ENCODE results near the gene CEP41.

CEP41 gene

GRCh38 chr7:130367836-130368746 is 72.7 kb downstream of the CEP41 start:
- no peak for TF ChIP-seq GATA2 (IDR thresholded peaks at IDR 0.05; ENCODE audit: low read depth, low read length)

GRCh38 chr7:130367088-130367755 is 73.6 kb downstream of the CEP41 start:
- TF ChIP-seq GATA2 (IDR thresholded peaks at IDR 0.05; ENCODE audit: low read depth, low read length) (no peak), GATA3 (IDR thresholded peaks at IDR 0.05; ENCODE audit: low read depth, low read length) (no peak)

- TF ChIP-seq GATA2 (IDR thresholded peaks at IDR 0.05; ENCODE audit: low read depth, low read length) (no peak), GATA3 (IDR thresholded peaks at IDR 0.05; ENCODE audit: low read depth, low read length) (no peak)
Observed at GRCh38 chr7:130366564-130366963, 74.3 kb downstream of the CEP41 start.

- TF ChIP-seq GATA3 (IDR thresholded peaks at IDR 0.05; ENCODE audit: low read depth, low read length) = no peak
- peak; percentile 58; the same call in 1 of the 2 replicates for TF ChIP-seq GATA2 (IDR thresholded peaks at IDR 0.05; ENCODE audit: low read depth, low read length)
Observed at GRCh38 chr7:130365511-130366441, 75.0 kb downstream of the CEP41 start.

GRCh38 chr7:130365088-130365487 is 75.7 kb downstream of the CEP41 start:
- TF ChIP-seq GATA3 (IDR thresholded peaks at IDR 0.05; ENCODE audit: low read depth, low read length) (no peak), GATA2 (IDR thresholded peaks at IDR 0.05; ENCODE audit: low read depth, low read length) (no peak)

GRCh38 chr7:130364451-130364850 is 76.4 kb downstream of the CEP41 start:
- TF ChIP-seq GATA3 (IDR thresholded peaks at IDR 0.05; ENCODE audit: low read depth, low read length) (no peak), GATA2 (IDR thresholded peaks at IDR 0.05; ENCODE audit: low read depth, low read length) (no peak)

- TF ChIP-seq GATA3 (IDR thresholded peaks at IDR 0.05; ENCODE audit: low read depth, low read length) (no peak), GATA2 (IDR thresholded peaks at IDR 0.05; ENCODE audit: low read depth, low read length) (no peak)
Observed at GRCh38 chr7:130363026-130363847, 77.6 kb downstream of the CEP41 start.

- TF ChIP-seq GATA3 (IDR thresholded peaks at IDR 0.05; ENCODE audit: low read depth, low read length) = no peak
- TF ChIP-seq GATA2 (IDR thresholded peaks at IDR 0.05; ENCODE audit: low read depth, low read length) = no peak
Observed at GRCh38 chr7:130362251-130362816, 78.5 kb downstream of the CEP41 start.

- TF ChIP-seq GATA2 (IDR thresholded peaks at IDR 0.05; ENCODE audit: low read depth, low read length) (no peak), GATA3 (IDR thresholded peaks at IDR 0.05; ENCODE audit: low read depth, low read length) (no peak)
Observed at GRCh38 chr7:130361681-130362080, 79.1 kb downstream of the CEP41 start.

- no peak for TF ChIP-seq GATA2 (IDR thresholded peaks at IDR 0.05; ENCODE audit: low read depth, low read length)
Observed at GRCh38 chr7:130360518-130360917, 80.3 kb downstream of the CEP41 start.

- TF ChIP-seq GATA2 (IDR thresholded peaks at IDR 0.05; ENCODE audit: low read depth, low read length) = no peak
- TF ChIP-seq GATA3 (IDR thresholded peaks at IDR 0.05; ENCODE audit: low read depth, low read length) = no peak
Observed at GRCh38 chr7:130359276-130359857, 81.4 kb downstream of the CEP41 start.

GRCh38 chr7:130358471-130358870 is 82.3 kb downstream of the CEP41 start:
- no peak for TF ChIP-seq GATA2 (IDR thresholded peaks at IDR 0.05; ENCODE audit: low read depth, low read length)
- TF ChIP-seq GATA3 (IDR thresholded peaks at IDR 0.05; ENCODE audit: low read depth, low read length) = no peak
